ENCODE results near the gene MED7.

Gene MED7

GRCh38 chr5:157172403-157172802 lies 29.7 kb upstream of the MED7 start:
- TF ChIP-seq, protein P1, sequence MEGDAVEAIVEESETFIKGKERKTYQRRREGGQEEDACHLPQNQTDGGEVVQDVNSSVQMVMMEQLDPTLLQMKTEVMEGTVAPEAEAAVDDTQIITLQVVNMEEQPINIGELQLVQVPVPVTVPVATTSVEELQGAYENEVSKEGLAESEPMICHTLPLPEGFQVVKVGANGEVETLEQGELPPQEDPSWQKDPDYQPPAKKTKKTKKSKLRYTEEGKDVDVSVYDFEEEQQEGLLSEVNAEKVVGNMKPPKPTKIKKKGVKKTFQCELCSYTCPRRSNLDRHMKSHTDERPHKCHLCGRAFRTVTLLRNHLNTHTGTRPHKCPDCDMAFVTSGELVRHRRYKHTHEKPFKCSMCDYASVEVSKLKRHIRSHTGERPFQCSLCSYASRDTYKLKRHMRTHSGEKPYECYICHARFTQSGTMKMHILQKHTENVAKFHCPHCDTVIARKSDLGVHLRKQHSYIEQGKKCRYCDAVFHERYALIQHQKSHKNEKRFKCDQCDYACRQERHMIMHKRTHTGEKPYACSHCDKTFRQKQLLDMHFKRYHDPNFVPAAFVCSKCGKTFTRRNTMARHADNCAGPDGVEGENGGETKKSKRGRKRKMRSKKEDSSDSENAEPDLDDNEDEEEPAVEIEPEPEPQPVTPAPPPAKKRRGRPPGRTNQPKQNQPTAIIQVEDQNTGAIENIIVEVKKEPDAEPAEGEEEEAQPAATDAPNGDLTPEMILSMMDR (IDR thresholded peaks at IDR 0.05; ENCODE audit: control insufficient read depth, insufficient read depth, low read depth, low read length, missing control alignments), result no peak
- H3K4me3 ChIP-seq (ENCODE audit: control insufficient read depth, low read depth, low read length), result no peak overlapping the region
- no peak for DNase-seq (ENCODE audit: low read depth)

- TF ChIP-seq, protein P1 (IDR thresholded peaks at IDR 0.05; ENCODE audit: control insufficient read depth, insufficient read depth, low read depth, low read length, missing control alignments), result no peak
These were observed 25.6 kb upstream of the MED7 start for GRCh38 chr5:157168286-157168685.

GRCh38 chr5:157167214-157167621 lies 24.6 kb upstream of the MED7 start:
- no peak overlapping the region for H3K4me3 ChIP-seq (ENCODE audit: control insufficient read depth, low read depth, low read length)
- TF ChIP-seq, protein P1 (IDR thresholded peaks at IDR 0.05; ENCODE audit: control insufficient read depth, insufficient read depth, low read depth, low read length, missing control alignments), result no peak
- DNase-seq (ENCODE audit: low read depth), result peak; percentile 75

More at GRCh38 chr5:157168286-157168685, 25.6 kb upstream of the MED7 start:
- no peak overlapping the region for H3K4me3 ChIP-seq (ENCODE audit: control insufficient read depth, low read depth, low read length)
- no peak for DNase-seq (ENCODE audit: low read depth)

DNA sequence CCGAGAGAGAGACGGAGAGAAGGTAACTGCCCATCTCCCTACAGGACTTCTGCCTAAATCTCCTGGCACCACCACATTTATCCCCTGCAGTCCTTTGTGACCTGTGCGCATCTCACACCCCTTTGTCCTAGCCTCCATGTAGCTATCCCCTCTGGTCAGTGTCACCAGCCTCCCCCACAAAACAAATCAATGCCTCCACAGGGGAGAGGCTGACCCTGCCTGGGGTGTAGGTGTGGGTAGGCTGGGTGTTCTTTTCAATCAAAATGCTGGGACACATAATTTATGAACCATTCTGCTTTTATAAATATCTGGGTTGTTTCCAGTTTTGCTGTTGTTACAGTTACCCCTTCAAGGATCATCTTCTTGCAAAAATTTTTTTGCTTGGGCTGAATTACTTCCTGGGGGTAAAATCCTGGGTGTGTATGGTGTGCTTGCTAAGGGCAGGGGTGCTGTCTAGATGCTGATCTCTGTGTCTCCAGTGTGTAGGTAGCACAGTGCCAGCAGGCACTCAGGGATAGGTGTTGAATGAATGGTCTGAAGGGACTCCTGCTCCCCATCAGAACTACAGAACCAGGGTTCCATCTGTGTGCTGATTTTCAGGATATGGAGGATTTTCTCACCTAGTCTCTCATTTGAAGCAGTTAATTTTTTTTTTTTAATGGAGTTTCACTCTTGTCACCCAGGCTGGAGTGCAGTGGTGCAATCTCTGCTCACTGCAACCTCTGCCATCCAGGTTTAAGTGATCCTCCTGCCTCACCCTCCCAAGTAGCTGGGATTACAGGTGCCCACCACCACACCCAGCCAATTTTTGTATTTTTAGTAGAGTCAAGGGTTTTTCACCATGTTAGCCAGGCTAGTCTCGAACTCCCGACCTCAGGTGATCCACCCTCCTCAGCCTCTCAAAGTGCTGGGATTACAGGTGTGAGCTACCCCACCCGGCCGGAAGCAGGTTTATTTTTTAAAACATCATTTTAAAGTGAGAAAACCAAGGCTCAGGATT lies 23.8 kb upstream of the MED7 start, which contains the start of gene GARIN3:
Gene GARIN3 (minus strand): TSS at position 51 of the 1,000 bp plus-strand sequence. CDS start 96 bp downstream, outside the sequence.
- DNase-seq (ENCODE audit: low read depth), result no peak
- TF ChIP-seq, protein P1 (IDR thresholded peaks at IDR 0.05; ENCODE audit: control insufficient read depth, insufficient read depth, low read depth, low read length, missing control alignments), result no peak
- no peak within 1 kb of the TSS for H3K4me3 ChIP-seq (ENCODE audit: control insufficient read depth, low read depth, low read length)

DNA sequence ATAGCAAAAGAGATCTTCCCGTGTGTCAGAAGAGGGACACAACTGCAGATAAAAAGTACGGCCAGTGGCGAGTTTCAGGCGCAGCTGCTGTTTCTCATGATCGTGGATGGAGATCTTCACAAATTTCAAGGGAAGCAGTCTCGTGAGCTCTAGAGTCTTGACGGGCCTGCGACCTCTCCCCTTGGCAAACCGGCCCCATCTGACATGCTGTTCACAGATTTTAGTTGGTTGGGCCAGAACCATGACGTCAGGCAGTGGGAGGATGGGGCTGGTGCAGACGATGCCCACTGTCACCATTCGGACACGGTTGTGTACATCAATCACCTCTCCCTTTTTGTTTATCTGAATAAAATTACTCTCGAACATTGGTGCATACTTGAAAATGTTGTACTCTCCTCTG lies 23.0 kb upstream of the MED7 start:
- DNase-seq (ENCODE audit: low read depth), result no peak
- TF ChIP-seq, protein P1 (IDR thresholded peaks at IDR 0.05; ENCODE audit: control insufficient read depth, insufficient read depth, low read depth, low read length, missing control alignments), result no peak
- H3K4me3 ChIP-seq (ENCODE audit: control insufficient read depth, low read depth, low read length), result no peak overlapping the region

GRCh38 chr5:157165261-157165660 lies 22.6 kb upstream of the MED7 start:
- TF ChIP-seq, protein P1 (IDR thresholded peaks at IDR 0.05; ENCODE audit: control insufficient read depth, insufficient read depth, low read depth, low read length, missing control alignments), result no peak
- DNase-seq (ENCODE audit: low read depth), result no peak
- H3K4me3 ChIP-seq (ENCODE audit: control insufficient read depth, low read depth, low read length), result no peak overlapping the region
